G401 (cell line): Measurements from ENCODE around the gene FAM110C. TPM values are rescaled to one million over a fixed set of nuclear protein-coding genes. Genes with fewer than 3 reads are reported as not detected.
"Not testable (repeated sequence)": the region's sequence is repeated elsewhere in the genome, so short reads cannot be mapped to it uniquely, and the experiment has no call there.

Source experiments
- DNase-seq: peaks from one replicate; pipeline ENCODE4 v3.0.0-alpha.2; 2015; ENCODE audit warnings: low spot score
- in situ Hi-C: cut with HindIII; loops from 2 replicates; pipeline ENCODE4 v1.10.0; 2016; ENCODE audit warnings: low sequenced_read_pairs, mixed read lengths
- total RNA-seq: library from RNA; depleted of rRNA; stranded (reverse); fragments of >200 nt; shearing (Covaris generic); gene quantifications from 2 replicates; pipeline ENCODE4 v1.2.3, GENCODE V29; 2014; rRNA removed

The FAM110C gene
- total RNA-seq, 1 experiment from 2014 or later: not detected

DNA sequence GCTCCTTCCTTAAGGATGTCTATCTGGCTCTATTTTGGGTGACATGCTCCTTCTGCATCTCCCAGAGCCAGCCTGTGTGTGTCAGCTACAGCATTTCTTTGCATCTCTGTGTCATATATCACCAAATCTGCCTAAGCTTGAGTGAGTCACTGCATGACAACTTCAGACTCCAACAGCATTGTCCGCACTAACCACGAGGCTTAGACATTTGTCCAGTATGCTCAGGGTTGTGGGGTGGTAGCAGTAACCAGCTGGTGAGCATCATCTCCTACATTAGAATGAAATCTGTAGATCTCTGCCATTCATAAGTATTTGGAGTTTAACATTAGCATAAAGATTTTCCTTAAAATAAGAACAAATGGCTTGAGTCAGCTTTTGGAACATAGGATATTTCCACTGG is 30.4 kb downstream of the FAM110C start:
- in situ Hi-C loops, DNase-seq: not testable (repeated sequence)

DNA sequence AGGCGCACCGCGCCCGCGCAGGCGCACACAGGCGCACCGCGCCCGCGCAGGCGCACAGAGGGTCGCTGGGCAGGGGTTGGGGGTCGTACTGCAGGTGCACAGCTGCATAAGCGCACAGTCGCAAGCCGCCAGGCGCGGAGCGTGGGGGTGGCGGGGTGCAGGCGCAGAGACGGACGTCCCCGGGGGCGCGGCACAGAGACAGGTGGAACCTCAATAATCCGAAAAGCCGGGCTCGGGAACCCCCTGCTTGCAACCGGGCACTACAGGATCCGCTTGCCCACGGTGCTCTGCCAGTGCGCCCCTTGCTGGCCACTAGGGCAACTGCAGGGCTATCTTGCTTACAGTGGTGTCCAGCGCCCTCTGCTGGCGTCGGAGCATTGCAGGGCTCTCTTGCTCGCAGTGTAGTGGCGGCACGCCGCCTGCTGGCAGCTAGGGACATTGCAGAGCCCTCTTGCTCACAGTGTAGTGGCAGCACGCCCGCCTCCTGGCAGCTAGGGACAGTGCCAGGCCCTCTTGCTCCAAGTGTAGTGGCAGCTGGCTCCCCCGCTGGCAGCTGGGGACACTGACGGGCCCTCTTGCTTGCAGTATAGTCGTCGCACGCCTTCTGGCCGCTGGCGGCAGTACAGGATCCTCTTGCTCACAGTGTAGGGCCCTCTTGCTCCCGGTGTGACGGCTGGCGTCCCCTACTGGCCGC is 34.9 kb downstream of the FAM110C start:
- DNase-seq: peak; percentile 10
- in situ Hi-C loops: no loop called here

- in situ Hi-C loops: no loop called here
- no peak for DNase-seq
Measured at GRCh38 chr2:10222-10875, 36.0 kb downstream of the FAM110C start.

Other genes starting within 250 kb of the FAM110C start
- gene SH3YL1, start 217.5 kb upstream of the FAM110C start, total RNA-seq: 6.1 and 20.4 TPM in 2 replicates
- 170 and 198 TPM in 2 replicates for gene ACP1, start 218.4 kb upstream of the FAM110C start, total RNA-seq
- gene ALKAL2, start 241.6 kb upstream of the FAM110C start, total RNA-seq: not detected in 2 replicates